ENCODE data around the gene PCSK6.

PCSK6 gene

DNA sequence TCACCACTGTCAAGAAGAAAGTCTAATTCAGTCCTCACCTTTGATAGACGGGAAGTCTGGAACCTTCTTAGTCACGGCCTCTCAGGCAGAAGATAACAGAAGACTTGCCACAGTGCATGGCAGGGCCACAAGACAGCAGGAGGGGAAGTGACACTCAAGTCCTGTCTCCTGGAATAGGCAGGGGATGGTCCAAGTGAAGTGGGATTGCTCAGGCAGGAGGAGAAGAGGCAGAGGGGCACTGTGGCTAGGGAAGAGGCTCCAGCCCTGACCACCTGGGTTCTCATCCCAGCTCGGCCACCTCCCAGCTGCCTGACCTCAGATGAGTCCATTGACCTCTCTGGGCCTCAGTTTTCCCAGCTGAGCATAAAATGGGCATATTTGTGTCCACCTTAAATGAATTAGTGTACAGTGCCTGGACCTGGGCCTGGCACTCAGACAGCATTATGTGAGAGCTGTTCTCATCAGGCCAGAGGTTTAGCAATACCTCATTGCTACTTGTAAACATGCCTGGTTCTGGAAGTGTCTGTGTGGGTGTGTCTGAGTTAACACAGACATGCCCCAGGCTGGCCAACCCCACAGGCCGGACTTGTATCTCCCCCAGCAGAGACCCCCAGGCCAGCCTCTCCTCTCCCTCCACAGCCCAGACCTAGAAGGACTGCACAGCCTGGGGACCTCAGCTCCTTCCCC is 11.5 kb upstream of the PCSK6 start:
- Histone ChIP-seq H3K36me3 (replicated peaks) (no peaks in the 10 kb centered on the region), H3K27me3 (replicated peaks) (peaks cover 6% of the 10 kb centered on the region), H3K27ac (no peak overlapping the region), H3K4me3 (ENCODE audit: low read depth, low read length) (no peak overlapping the region)
- DNase-seq = no peak
- TF ChIP-seq, protein P1, sequence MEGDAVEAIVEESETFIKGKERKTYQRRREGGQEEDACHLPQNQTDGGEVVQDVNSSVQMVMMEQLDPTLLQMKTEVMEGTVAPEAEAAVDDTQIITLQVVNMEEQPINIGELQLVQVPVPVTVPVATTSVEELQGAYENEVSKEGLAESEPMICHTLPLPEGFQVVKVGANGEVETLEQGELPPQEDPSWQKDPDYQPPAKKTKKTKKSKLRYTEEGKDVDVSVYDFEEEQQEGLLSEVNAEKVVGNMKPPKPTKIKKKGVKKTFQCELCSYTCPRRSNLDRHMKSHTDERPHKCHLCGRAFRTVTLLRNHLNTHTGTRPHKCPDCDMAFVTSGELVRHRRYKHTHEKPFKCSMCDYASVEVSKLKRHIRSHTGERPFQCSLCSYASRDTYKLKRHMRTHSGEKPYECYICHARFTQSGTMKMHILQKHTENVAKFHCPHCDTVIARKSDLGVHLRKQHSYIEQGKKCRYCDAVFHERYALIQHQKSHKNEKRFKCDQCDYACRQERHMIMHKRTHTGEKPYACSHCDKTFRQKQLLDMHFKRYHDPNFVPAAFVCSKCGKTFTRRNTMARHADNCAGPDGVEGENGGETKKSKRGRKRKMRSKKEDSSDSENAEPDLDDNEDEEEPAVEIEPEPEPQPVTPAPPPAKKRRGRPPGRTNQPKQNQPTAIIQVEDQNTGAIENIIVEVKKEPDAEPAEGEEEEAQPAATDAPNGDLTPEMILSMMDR (IDR thresholded peaks at IDR 0.05; ENCODE audit: low read depth, low read length, missing control alignments) = no peak
- in situ Hi-C loops (cut with HindIII; ENCODE audit: low pct_ligation_motif_present, low sequenced_read_pairs) = no loop called here

DNA sequence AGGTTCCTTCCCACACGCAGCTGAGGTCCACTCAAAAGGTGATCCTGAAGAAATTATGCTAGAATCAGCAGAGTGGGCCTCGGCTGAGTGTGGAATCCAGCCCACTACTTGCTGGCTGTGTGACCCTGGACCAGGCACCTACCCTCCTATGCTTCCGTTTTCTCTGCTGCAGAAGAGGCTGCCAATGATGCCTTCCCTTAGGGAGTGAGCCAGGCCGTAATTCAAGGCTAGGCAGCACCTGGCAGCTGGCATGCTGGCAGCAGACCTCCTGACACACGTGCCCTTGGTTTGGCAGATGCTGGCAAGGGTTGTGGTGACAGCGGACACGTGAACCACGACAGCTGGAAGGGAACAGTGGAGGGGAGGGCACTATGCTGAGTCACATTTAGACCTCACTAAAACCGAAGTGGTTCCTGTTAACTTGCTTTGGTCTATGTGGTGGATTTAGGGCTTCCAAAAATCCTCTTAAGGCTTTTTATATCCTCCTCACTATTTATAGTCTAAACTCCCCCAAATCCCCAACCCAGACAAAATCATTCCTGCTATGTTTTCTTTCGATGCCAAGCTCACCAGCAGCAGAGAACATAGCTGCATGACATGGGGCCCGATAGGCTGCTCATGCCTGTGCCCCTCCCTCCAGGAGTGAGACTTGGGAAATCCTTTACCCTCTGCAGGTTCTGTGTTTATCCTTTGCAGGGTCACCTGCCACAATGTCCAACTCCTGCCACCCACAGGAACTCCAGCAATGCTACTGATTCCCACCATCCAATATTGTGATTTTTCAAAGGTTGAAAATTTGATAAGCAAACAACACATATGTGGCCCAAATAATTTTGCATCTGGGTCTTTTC is 10.6 kb upstream of the PCSK6 start:
- in situ Hi-C loops (cut with HindIII; ENCODE audit: low pct_ligation_motif_present, low sequenced_read_pairs) = no loop called here
- Histone ChIP-seq H3K4me3 (ENCODE audit: low read depth, low read length) (no peak overlapping the region), H3K36me3 (replicated peaks) (no peaks in the 10 kb centered on the region), H3K27me3 (replicated peaks) (peaks cover 13% of the 10 kb centered on the region), H3K27ac (no peak overlapping the region)
- TF ChIP-seq, protein P1 (IDR thresholded peaks at IDR 0.05; ENCODE audit: low read depth, low read length, missing control alignments) = no peak
- DNase-seq = no peak

DNA sequence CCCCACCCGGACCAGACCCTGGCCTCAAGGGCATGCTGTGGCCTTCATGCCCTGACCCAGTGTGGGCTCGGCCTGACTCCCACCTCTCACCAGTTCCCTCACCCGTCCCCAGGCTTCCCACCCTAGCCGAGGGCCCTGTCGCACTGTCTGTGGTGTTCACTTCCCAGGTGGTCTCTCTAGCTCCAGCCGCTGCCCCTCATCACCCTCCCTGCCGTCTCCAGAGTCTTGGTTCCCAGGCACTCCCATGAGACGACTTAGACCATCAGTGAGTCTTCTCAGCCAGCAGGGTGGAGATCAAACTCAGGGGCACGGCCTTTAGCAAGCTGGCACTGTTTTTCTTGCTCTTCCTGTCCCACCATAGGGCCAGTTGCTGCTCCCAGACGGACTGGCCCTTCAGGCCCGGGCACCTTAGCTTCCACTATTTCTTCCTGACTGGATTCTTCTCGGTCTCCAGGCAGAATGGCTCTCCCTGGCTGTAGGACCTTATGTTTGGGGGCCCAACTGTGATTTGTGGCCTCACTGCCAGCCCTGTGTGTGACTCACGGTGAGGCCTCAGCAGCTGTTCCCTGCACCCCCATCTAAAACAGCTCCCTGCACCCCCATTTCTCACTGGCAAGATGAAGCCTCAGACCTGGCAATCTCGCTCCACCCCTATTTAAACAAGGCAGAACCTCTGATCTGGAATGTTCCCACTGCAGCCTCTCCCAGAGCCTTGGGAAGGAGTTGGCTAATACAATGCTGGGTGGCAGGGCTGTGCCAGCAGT is 9.4 kb upstream of the PCSK6 start:
- DNase-seq = no peak
- Histone ChIP-seq H3K4me3 (ENCODE audit: low read depth, low read length) (no peak overlapping the region), H3K27ac (no peak overlapping the region), H3K36me3 (replicated peaks) (no peaks in the 10 kb centered on the region), H3K27me3 (replicated peaks) (peaks cover 14% of the 10 kb centered on the region)
- TF ChIP-seq, protein P1 (IDR thresholded peaks at IDR 0.05; ENCODE audit: low read depth, low read length, missing control alignments) = no peak
- in situ Hi-C loops (cut with HindIII; ENCODE audit: low pct_ligation_motif_present, low sequenced_read_pairs) = no loop called here

DNA sequence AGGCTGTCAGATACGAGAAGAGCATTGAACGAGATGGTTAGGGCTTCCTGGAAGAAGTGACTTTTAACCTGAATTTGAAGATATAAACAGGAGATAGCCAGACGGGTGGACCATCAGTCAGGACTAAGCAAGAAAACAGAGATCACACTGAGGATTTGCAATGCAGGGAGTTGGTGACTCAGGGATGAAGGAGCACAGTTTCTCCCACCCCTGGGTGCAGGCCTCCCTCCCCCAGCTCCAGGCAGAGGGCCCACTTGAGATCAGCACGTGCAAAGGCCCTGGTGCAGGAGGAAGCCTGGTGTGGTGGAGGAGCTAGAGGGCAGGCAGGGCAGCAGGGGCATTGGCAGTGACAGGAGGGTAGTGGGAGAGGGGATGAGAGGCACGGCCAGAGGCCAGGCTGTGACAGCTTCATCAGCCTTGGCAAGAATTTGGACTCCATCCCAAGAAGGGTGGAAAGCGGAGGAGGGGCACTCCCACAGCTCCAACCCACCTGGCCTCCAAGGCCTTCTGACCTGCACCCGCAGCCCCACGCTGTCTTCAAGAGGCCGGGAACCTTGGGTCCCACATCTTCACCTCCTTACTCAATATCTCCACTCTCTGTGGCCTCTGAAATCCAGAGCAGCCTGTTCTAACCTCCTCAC is 8.7 kb upstream of the PCSK6 start:
- no peak overlapping the region for H3K4me3 ChIP-seq (ENCODE audit: low read depth, low read length)
- no peak for DNase-seq
- H3K36me3 ChIP-seq (replicated peaks) = no peaks in the 10 kb centered on the region
- in situ Hi-C loops (cut with HindIII; ENCODE audit: low pct_ligation_motif_present, low sequenced_read_pairs) = no loop called here
- no peak overlapping the region for H3K27ac ChIP-seq
- peaks cover 14% of the 10 kb centered on the region for H3K27me3 ChIP-seq (replicated peaks)
- TF ChIP-seq, protein P1 (IDR thresholded peaks at IDR 0.05; ENCODE audit: low read depth, low read length, missing control alignments) = no peak

DNA sequence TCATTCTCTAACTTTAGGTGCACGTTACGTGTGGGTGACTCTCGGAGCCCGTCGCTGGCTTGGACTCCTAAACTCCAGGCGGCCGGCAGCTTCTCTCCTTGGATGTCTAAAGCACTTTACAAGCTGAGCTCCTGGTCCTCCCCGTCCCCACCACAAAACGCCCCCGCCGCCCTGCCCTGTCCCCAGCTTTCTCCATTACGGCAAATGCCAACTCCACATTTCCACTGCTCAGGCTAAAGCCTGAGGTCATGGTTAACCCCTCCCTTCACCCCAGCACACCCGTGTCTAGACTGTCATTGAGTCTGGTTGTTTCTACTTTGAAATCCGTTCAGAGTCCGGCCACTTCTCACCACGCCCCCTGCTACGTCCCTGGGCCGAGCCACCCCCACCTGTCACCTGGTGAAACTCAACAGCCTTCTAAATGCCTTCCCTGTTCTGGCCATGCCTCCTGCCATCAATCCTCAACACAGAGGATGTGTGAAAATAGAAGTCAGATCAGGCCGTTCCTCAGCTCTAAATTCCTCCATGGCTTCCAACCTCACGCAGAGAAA is 8.1 kb upstream of the PCSK6 start:
- Histone ChIP-seq H3K36me3 (replicated peaks) (no peaks in the 10 kb centered on the region), H3K27me3 (replicated peaks) (peaks cover 14% of the 10 kb centered on the region), H3K4me3 (ENCODE audit: low read depth, low read length) (no peak overlapping the region), H3K27ac (no peak overlapping the region)
- DNase-seq = no peak
- in situ Hi-C loops (cut with HindIII; ENCODE audit: low pct_ligation_motif_present, low sequenced_read_pairs) = no loop called here
- TF ChIP-seq, protein P1 (IDR thresholded peaks at IDR 0.05; ENCODE audit: low read depth, low read length, missing control alignments) = no peak

Measured in brain microvascular endothelial cell (primary cell).